GM18498 (cell line): ENCODE results near the gene GNAI2.
"Not testable (repeated sequence)": the region's sequence is repeated elsewhere in the genome, so short reads cannot be mapped to it uniquely, and the experiment has no call there.

Source experiments
- ATAC-seq: cut with Tn5 transposase; IDR thresholded peaks from one replicate; pipeline ENCODE4 v1.9.1; 2021; ENCODE audit warnings: mild to moderate bottlenecking, moderate library complexity; ENCODE audit not compliant: unreplicated experiment

Gene GNAI2

DNA sequence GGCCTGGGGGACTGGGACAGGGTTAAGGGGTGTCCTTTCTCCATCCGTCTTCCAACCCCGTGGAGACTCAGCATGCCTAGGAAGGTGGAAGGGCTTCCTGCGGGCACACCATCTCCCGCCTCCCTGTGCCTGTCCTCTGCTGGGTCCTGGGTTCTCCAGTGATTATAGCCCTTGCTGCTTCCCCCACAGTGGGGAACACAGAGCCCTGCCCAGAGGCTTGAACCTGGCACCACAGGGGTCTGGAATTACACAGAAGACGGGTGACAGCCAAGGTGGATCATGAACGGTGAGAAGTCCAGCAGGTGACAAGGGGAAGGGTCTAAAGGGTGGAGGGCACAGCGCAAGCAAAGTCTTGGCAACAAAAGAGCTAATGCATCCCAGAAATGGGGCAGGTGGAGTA lies 26.8 kb downstream of the GNAI2 start:
- no peak for ATAC-seq

DNA sequence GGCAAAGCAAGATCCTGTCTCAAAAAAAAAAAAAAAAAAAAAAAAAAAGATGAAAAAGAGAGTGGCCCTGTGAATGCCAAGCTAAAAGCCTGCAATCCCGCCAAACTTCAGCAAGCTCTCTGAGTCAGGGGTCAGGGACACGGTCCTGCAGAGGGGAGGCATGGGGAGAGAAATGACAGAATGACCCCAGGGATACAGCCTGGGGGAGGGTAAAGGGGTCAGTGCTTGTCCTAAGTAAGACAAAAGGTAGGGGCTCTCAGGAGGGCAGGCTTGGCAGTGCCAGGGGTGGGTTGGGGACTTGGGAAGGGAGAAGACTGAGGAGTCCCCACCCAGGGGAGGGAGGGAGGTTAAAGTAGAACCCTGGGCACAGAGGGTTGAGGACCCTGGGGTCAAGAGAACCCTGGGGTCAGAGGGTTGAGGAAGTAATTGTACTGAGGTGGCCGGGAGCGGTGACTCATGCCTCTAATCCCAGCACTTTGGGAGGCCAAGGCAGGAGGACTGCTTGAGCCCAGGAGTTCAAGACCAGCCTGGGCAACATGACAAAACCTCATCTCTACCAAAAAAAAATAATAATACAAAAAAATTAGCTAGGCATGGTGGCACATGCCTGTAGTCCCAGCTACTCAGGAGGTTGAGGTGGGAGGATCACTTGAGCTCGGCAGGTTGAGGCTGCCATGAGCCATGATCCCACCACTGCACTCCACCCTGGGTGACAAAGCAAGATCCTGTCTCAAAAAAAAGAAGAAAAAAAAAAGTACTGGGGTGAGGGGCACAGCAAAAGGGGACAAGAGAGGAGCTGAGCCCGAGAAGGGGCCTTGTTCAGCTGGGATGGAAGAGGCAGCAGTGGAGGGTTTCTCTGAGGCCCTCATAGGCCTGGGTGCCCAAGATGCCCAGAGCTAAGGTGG lies 27.7 kb downstream of the GNAI2 start:
- ATAC-seq = no peak

DNA sequence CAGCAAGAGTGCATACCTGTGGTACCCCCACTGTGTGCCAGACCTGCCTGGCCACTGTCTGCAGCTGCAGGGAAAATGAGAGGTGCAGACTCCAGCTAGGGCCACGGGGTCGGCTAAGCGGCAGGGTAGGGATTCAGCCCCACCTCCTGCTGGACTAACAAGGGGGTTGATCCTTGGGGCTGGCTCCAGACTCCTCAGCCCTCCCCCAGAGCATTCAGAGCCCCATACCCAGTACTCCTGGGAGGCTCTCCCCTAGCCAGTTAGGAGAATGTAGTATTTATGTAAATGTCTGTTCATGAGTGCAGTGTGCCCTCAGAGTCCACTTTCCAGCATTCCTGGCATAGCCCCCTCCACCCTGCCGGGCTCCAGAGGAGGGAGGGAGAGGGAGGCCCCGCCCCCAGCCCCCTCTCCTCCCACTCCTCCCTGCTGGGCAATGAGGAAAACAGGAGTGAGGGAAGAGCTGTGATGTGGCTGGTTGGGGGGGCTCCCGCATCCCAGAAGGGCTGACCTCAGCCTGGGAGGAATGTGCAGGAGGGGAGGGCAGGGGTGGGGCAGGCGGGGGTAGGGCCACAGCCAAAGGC lies 28.5 kb downstream of the GNAI2 start:
- ATAC-seq = no peak

DNA sequence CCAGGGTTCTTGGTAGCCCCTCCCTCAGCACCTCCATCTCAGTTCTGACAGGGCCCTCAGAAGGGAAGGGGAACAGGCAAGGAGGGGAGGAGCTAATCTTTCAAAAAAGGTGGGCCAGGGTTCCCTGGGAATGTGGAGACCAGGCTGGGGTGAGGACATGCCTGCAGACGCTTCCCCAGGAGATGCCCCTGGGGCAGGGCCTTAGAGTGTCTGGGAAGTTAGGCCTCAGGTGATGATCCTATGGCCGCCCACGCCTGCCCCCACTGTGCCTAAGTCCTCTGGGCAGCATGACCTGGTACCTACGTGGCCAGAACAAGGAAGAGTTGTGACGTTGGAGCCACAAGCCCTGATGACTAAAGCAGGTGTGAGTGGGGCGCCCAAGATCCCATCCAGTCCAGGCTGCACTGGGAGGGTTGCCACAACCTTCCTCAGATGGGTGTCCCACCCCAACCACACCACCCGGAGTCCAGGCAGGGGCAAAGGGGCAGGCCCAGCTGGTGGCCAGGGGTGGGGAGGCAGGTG lies 29.0 kb downstream of the GNAI2 start:
- ATAC-seq = no peak

DNA sequence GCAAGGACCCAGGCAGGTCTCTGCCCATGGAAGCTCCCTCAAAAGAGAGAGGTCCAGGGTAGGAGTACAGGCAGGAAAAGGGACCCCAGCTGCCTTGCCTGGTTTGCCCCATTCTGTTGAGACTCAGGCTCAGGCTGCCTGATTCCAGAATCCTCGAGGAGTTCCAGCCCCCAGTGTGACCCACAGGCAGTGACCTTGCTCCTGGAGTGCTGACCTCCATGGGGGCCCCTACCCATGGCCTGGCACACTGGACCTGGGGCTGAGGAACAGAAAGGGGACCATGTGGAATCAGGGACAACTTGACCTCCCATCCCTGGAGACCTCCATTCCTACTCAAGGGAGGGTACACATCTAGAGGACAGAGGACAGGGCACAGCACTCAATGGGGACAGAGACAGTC lies 29.6 kb downstream of the GNAI2 start:
- no peak for ATAC-seq

DNA sequence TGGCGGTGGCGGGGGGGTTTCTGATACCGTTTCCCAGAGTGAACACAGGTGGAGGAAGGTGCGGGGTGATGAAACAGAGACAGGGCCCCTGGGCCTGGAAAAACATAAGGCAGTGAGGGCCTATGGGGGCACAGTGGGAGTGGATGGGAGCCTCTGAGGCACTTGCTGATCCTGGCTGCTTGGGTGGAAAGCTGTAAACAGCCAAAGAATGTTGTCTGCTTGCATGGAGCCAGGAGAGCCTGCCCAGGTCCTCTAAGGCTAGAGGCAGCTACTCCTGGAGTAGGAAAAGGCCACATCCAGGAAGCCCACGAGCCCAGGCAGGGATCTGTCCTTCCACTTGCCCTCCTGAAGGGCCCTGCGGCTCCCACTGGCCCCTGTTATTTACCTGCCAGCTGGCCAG lies 30.0 kb downstream of the GNAI2 start:
- no peak for ATAC-seq

DNA sequence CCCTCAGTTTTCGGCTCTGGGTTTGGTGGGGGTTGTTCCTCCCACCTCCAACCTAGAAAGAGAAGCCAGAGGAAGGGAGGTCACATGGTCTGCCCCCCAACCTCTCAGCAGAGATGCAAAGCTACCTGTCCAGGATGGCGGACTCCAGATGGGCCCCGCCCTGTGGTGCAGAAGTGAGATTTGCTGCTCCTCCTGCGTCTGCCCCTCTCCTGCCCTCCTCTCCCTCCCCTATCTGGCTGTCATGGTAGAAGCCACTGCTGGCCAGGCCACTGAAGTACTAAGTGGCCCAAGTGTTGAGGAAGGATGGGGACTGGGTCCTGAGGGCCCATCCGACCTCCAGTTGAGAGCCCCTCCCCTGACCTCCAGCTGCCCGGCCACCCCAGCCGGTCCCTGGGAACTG lies 30.8 kb downstream of the GNAI2 start:
- no peak for ATAC-seq

DNA sequence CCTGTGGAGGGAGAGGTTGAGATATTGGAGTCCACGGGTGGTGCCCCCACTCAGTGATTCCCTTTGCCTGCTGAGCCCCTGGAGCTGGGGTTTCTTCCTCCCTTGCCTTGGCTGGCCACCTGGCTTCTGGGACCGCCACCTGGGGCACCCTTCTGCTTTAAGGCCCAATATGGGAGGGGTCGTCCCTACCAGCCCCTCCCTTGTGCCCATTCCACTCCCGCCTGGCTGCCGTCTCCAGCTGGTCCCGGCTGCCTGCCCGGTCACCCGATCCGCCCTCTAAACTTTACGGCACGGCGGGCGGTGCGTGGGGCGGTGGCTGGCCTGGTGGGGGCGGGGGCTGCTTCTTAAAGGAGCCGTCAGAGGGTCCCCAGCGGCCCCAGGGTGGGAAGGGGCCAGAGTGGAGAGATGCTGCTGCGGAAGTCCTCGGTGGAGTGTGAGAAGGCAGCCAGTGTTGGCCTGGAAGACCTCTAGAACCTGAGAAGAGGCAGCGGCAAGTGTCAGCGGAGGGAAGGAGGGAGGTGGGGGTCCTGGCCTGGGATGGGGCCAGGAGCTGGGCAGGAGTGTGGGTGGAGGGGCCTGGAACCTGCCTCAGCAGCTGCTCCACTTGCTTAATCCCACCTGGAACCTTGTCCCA lies 31.4 kb downstream of the GNAI2 start:
- no peak for ATAC-seq

DNA sequence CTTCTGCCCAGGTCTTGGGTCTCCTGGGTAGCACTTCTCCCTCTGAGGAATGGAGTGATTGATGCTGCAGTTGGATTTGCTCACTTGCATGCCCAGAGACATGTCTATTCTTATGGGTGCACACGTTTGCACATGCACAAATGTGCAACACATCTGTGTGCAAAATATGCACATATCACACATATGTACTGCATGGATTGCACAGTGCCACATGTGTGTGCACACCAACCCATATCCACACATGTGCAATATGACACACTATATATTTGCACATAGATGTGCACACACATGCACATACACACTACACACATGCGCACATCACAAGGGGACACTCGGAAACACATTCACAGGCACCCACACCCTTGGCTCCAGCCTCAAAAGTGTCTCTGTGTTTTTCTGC lies 32.3 kb downstream of the GNAI2 start:
- no peak for ATAC-seq

DNA sequence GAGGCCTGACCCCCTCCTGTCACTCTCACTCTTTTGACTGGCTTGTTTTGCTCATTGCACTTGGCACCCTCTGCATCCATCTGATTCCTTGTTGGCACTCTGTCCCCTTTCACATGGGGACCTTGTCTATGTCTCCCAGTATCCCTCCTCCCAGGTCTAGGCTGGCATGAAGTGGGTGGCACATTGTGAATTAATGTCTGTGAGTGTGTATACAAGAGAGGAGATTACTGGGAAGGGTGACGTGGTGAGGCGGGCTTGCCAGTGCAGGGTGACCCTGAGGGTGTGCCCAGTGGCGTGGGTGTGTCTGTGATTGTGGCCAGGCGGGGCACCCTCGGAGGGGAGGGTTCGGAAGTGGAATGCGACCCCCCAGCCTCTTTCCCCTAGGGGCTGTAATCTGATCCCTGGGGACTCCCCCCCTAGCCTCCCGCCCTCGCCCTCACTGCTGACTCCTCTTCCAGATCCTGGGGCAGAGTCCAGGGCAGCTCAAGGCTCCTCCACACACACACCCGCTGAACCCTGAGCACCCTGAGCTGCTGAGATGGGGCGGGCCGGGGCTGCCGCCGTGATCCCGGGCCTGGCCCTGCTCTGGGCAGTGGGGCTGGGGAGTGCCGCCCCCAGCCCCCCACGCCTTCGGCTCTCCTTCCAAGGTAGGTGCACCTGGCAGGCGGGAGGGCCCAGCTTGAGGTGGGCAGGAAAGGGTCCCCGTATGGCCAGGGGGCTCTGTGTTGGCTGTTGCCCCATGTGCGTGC lies 32.9 kb downstream of the GNAI2 start, which contains the start of gene SEMA3B:
Gene SEMA3B, plus strand, starts transcription at position 445 of the 749 bp plus-strand sequence. Its CDS starts 94 bp downstream, at position 539.
- ATAC-seq = no peak

DNA sequence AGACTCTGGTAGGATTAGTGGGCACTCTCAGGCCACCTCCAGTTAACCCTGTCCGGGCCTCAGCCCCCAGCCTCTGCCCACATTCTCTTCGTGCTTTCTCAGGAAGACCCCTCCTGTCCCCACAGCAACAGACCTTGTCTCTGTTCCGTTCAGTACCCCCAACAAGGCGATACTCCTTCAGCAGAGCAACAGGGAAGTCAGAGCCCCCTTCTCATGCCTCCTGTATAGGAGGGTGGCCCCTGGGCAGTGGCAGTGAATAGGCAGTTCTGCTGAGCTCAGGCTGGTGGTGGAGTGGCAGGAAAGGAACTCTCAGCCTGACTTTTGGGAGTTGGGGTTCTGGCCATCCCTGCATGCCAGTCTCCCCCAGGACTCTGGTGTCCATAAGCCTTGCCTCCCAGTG lies 33.5 kb downstream of the GNAI2 start:
- ATAC-seq = no peak

DNA sequence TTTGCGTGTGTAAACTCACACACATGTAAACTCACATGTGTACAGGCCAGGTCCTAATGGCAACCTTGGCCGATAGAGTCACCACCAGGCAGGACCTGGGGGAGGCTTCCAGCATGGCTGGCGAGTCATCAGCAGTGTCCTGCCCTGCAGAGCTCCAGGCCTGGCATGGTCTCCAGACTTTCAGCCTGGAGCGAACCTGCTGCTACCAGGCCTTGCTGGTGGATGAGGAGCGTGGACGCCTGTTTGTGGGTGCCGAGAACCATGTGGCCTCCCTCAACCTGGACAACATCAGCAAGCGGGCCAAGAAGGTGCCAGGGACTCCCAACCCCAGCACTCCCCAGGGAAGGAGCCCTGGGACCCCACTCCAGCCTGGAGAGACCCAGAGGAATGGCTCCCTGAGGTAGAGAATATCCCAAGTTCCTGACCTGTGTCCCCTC lies 34.0 kb downstream of the GNAI2 start:
- ATAC-seq = no peak

DNA sequence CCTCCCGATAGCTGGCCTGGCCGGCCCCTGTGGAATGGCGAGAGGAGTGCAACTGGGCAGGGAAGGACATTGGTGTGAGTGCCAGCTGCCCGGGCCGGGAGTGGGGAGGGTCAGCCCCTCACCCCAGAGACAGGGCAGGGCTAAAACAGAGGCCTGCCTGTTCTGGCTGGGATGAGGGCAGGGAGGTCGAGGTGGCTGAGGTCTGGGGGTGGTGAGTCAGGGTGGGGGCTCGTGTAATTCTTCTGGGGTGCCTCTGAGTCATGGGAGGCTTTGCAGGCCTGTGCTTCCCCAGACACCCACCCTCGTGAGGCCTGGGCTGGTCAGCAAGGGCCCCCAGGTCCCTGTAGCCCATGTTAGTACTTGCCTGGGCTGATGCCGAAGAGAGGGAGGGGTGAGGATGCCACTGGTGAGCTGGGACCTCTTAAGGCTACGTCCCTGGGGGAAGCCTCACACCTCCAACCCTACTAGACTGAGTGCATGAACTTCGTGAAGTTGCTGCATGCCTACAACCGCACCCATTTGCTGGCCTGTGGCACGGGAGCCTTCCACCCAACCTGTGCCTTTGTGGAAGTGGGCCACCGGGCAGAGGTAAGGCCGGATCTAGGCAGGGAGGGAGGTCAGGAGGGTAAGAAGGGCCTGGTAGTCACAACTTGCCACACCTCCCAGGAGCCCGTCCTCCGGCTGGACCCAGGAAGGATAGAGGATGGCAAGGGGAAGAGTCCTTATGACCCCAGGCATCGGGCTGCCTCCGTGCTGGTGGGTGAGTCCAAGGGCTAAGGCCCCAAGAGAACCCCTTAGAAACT lies 34.6 kb downstream of the GNAI2 start:
- ATAC-seq = no peak

DNA sequence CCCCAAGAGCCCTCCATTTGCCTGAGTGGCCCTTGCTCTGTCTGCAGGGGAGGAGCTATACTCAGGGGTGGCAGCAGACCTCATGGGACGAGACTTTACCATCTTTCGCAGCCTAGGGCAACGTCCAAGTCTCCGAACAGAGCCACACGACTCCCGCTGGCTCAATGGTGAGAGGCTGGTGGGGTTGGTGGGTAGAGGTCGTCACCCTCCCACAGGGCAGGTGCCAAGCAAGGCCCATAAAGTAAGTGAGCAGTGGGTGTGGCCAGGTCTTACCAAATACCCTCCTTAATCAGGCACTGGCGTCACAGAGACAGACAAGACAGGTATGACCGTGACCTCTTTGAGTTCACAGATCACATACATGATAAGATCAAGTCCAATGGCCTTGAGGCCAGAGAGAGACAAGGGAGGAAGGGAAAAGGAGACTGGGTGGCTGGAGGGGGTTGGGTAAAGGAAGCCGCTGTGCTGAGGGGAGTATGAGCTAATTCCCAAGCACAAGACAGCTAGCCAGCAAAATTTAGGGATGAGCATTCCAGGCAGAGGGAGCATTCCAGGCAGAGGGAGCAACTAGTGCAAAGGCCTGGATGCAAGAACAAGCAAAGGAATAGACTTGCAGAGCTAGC lies 35.4 kb downstream of the GNAI2 start:
- ATAC-seq = no peak

DNA sequence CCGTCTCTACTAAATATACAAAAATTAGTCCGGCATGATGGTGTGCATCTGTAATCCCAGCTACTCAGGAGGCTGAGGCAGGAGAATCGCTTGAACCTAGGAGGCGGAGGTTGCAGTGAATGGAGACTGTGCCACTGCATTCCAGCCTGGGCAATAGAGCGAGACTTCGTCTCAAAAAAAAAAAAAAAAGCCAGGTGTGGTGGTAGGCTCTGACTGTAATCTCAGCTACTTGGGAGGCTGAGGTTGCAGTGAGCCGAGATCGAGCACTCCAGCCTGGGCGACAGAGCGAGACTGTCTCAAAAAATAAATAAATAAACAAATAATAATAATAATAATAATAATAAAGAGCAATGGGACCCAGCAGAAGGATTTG lies 36.5 kb downstream of the GNAI2 start:
- ATAC-seq = not testable (repeated sequence)

DNA sequence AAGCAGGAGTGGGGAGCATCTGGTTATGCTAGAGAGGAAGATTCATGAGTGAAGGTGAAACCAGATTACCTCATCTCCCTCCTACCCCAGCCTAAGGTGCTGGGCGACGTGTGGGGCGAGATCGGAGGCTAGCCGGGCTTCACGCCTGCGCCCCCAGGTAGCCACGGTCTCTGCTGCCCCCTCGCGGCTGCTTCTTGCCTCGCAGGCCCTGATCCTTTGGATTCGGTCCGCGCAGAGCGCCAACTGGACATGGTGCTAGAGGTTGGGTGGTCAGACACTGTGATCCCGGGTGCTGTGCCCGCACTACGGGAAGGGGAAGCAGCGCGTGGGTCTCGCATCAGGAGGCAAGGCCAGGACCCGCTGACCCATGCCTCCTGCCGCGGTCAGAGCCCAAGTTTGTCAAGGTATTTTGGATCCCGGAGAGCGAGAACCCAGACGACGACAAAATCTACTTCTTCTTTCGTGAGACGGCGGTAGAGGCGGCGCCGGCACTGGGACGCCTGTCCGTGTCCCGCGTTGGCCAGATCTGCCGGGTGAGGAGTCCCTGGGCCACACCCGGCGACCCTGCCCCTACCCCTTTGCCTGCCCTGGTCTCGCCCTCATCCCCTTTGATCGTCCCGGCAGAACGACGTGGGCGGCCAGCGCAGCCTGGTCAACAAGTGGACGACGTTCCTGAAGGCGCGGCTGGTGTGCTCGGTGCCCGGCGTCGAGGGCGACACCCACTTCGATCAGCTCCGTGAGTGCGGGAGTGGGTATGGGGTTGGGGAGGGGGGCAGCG lies 37.1 kb downstream of the GNAI2 start:
- ATAC-seq = peak; percentile 81

DNA sequence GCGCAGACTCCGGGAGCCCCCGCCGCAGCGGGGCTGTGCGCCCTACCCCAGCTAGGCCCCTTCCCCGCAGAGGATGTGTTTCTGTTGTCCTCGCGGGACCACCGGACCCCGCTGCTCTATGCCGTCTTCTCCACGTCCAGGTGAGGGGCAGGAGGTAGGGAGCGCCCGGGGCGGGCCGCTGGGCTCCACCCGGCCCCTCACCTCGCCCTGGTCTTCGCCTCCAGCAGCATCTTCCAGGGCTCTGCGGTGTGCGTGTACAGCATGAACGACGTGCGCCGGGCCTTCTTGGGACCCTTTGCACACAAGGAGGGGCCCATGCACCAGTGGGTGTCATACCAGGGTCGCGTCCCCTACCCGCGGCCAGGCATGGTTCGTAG lies 37.7 kb downstream of the GNAI2 start:
- no peak for ATAC-seq

DNA sequence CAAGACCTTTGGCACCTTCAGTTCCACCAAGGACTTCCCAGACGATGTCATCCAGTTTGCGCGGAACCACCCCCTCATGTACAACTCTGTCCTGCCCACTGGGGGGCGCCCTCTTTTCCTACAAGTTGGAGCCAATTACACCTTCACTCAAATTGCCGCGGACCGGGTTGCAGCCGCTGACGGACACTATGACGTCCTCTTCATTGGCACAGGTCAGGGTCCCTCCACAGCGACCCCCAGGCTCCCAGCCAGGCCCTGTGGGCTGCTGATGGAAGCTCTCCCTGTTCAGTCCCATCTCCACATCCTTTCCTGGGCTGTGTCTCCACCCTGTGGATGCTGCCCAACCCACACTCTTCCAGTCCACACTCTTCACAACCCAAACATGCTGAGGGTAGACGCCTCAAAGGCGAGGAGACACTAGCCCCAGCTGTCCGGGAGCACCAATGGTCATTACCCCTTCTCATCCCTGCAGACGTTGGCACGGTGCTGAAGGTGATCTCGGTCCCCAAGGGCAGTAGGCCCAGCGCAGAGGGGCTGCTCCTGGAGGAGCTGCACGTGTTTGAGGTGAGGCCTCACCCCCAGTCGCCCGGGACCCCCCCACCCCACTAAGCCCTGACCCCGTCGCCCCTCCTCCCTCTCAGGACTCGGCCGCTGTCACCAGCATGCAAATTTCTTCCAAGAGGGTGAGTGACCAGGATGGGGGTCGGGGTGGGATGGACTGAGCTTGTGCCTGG lies 38.5 kb downstream of the GNAI2 start:
- no peak for ATAC-seq
